AG09309 (cell line): ENCODE results near the gene MGARP.
"Not testable (repeated sequence)": the region's sequence is repeated elsewhere in the genome, so short reads cannot be mapped to it uniquely, and the experiment has no call there.

Experiments used
- DNase-seq: peaks from one replicate; pipeline ENCODE4 v3.0.0-alpha.2; 2010; ENCODE audit warnings: low read depth
- H3K4me3 ChIP-seq: 2 replicates; pipeline ENCODE4 v1.5.1; 2011; ENCODE audit warnings: mild to moderate bottlenecking, low read depth, low read length, moderate library complexity; ENCODE audit not compliant: control insufficient read depth
- CTCF ChIP-seq: IDR thresholded peaks from 2 replicates; pipeline ENCODE4 v1.5.1; 2011; ENCODE audit warnings: mild to moderate bottlenecking, low read depth, low read length, inconsistent platforms; ENCODE audit not compliant: insufficient read depth, control insufficient read depth; ENCODE audit errors: missing control alignments

The MGARP gene

GRCh38 chr4:139279760-139280620, at the start of gene MGARP:
Gene MGARP, minus strand, starts transcription at chr4:139280225. Its CDS starts 67 bp downstream, at chr4:139280158.
- TF ChIP-seq CTCF = no peak
- H3K4me3 ChIP-seq = peak within 1 kb of the TSS; percentile 80
- DNase-seq = no peak

- no peak overlapping the region for H3K4me3 ChIP-seq
- no peak for TF ChIP-seq CTCF
- DNase-seq = no peak
Measured at GRCh38 chr4:139329665-139330200, 49.7 kb upstream of the MGARP start.

- no peak overlapping the region for H3K4me3 ChIP-seq
- no peak for TF ChIP-seq CTCF
- no peak for DNase-seq
Measured at GRCh38 chr4:139324620-139325019, 44.6 kb upstream of the MGARP start.

- not testable (repeated sequence) for DNase-seq, H3K4me3 ChIP-seq
Measured at GRCh38 chr4:139322541-139322940, 42.5 kb upstream of the MGARP start.

- not testable (repeated sequence) for DNase-seq, H3K4me3 ChIP-seq
Measured at GRCh38 chr4:139322070-139322469, 42.0 kb upstream of the MGARP start.

GRCh38 chr4:139319571-139319970, 39.5 kb upstream of the MGARP start:
- DNase-seq = no peak
- no peak overlapping the region for H3K4me3 ChIP-seq
- TF ChIP-seq CTCF = no peak

GRCh38 chr4:139317635-139318034, 37.6 kb upstream of the MGARP start:
- H3K4me3 ChIP-seq = no peak overlapping the region
- TF ChIP-seq CTCF = no peak
- no peak for DNase-seq
